ENCODE measurements around the gene KY. TPM values are rescaled to one million over a fixed set of nuclear protein-coding genes. Genes with fewer than 3 reads are reported as not detected.

The KY gene
- total RNA-seq, 1 donor from 2014 or later = 1.6 TPM

DNA sequence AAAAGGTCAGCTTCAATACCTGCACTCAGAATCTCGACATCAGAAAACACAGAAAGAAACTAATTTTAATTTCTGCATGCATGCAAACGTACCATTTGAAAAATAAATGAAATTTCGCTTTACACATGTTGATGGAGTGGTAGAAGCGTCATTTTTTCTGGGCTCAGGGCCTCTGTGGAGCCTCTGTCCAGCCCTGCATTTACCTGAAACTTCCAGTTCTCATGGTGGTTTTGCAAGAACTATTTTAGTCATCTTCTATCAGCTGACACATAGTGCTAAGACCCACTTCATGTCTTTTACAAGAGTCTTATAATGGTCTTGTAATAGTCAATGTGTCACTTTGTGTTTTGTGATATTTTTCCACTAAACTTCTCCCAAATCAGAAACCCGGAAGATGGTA is 5.3 kb downstream of the KY start:
- DNase-seq (ENCODE audit: low read depth) = no peak

GRCh38 chr3:134644731-134645514 is 5.9 kb downstream of the KY start:
- peak; percentile 95 for DNase-seq (ENCODE audit: low read depth)

- no peak for DNase-seq (ENCODE audit: low read depth)
Observed at GRCh38 chr3:134643150-134643675, 7.6 kb downstream of the KY start.

DNA sequence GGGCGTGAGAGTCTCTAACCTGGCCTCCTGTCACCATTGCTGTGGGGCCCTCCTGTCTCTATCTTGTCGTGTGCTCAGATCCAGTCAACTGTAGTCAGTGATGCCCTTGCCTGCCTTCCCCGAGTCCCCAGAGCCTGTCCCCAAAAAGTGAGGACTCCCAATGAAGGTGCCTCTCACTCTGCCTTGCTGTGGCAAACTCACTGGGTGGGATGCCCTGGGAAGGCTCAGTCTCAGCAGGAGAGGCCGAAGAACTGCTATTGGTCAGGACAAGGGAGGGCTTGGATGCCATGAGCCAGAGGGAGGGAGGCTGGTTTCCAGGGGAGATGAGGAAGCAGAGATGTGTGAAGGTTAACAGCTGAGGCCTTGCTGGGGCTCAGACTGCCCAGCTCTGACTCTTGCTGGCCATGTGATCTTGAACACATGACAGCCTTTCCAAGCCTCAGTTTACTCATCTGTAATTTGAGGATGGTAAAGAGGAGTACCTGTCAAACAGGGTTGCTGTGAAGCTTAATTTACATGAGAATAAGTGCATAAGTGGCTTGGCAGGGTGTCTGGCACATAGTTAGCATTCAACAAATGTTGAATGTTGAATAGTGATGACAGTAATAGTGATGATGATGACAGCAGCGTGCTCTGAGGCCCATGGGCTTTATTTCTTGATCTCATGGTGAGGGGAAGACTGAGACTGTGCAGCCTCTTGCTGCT is 8.2 kb downstream of the KY start:
- DNase-seq (ENCODE audit: low read depth) = no peak

GRCh38 chr3:134641671-134642300 is 9.0 kb downstream of the KY start:
- DNase-seq (ENCODE audit: low read depth) = no peak

DNA sequence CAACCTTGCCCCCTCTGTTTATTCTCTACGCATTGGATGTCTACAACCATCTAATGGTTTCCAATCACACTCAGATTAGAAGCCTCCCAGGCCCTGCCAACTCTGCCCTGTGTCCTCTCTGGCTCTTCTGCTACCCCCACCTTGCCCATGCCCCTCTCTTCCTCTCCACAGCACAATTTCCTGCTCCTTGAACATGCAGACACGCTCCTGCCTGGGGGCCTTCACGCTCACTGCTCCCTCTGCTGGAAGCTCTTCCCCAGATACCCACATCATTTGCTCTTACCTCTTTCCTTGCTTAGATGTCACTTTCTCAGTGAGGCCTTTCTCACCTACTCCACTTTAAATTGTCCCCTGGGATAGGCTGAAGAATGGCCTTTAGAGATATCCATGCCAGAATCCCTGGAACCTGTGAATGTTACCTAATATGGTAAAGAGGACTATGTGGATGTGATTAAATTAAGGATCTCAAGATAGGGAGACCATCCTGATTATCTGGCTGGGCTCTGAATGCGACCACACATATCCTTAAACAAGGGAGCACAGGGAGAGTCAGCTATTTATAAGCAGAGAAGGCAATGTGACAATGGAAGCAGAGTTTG is 9.9 kb downstream of the KY start:
- DNase-seq (ENCODE audit: low read depth) = no peak

DNA sequence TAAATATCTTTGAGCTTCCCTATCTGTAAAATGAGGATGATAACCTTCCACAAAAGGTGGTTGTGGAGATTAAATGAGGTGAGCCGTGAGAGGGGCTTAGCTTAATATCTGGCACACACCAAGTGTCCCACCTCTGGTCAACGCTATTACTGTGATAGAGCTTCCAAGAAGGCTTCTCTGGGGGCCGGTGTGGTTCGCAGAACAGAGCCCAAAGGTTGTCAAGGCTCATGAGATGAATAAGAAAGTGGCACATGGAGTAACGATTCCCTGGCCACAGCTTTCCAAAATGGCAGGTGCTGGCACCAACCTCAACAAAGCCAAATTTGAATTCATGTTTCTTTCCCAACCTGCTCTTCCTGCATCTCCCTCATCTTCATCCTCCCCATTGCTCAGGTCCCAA is 10.4 kb downstream of the KY start:
- DNase-seq (ENCODE audit: low read depth) = no peak

DNA sequence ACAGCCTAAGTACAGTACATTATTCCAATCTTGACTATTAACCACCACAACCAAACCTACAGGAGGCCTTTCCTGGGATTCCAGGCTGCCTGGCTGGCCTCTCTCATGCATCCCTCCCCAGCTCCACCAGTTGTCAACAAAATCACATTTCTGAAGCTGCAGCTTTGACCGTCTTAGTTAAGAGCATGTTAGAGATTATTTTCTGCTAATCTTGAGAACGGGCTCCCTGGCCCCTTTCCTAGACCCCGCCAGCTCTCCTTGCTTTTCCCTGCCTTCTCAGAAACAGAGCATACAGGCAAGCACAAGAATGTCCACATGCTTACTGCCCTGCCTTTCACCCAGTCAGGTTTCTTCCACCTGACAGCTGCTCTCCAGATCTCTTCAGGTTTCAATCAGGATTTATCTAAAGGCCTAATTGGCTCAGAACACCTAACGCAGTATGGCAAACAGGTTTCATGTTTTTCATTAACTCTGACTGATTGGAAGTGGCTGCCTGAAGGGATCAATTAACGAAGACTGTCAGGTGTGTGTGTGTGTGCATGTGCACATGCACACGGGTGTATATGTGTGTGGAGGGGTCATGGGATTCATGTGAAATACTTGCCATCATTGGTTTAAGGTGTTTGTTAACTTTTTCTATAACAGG is 12.3 kb downstream of the KY start:
- no peak for DNase-seq (ENCODE audit: low read depth)

- no peak for DNase-seq (ENCODE audit: low read depth)
Observed at GRCh38 chr3:134636406-134636805, 14.4 kb downstream of the KY start.

DNA sequence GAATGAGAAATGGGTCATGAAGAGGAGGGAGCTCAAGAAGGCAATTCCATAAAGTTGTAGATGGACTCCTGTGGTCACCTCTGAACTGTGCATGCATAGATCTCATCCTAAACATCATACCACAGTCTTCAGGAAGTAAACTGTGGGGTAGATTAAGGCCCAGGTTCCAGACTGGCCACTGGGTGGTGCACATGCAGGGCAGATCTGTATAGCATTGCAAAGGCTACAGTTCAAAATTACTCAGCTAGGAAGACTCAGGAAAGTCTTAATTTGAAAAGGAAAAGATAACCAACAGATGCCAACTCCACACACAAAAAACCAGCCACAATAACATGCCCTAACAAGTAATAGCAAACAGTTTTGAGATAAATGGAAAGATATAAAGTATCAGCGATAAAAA is 20.3 kb downstream of the KY start:
- DNase-seq (ENCODE audit: low read depth) = no peak

GRCh38 chr3:134628884-134629283 is 21.9 kb downstream of the KY start:
- no peak for DNase-seq (ENCODE audit: low read depth)

DNA sequence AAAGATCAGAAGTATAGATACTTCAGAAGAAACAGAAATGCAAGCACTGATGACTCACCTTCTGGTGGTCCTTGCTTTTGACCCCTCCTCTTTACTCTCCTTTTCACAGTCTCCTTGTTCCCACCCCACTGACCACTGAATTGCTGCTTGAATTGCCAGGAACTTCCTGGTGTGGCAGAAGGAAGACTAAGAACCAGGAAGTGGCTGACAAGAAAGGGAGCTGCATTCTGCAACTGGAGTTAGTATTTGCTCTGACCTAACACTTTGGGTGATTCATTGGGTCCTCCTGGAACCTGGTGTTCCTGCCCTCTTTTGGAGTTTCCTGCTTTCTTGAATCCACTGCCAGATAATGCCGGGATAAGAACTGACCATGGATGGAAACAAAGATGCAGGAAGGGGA is 23.0 kb downstream of the KY start:
- DNase-seq (ENCODE audit: low read depth) = no peak

GRCh38 chr3:134625885-134626741 is 24.7 kb downstream of the KY start:
- no peak for DNase-seq (ENCODE audit: low read depth)

DNA sequence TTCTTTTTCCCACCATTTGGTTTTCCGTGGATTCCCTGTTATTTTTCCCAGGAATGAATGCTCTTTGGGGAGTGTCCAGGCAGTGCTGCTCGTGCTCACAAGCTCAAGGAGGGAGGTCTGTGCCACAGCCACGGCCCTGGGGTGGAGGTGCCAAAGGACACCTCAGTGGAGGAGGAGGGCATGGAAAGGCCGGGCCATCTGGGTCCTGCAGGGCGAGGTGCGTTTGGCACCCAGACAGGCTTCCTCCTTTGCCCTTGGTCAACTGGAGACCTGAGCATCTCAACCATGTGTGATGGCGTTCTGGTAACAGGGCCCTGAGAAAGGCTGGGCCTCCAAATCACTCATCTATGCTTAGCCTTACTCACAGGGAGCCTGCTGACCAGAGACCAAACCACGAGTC is 25.4 kb downstream of the KY start:
- DNase-seq (ENCODE audit: low read depth) = no peak

DNA sequence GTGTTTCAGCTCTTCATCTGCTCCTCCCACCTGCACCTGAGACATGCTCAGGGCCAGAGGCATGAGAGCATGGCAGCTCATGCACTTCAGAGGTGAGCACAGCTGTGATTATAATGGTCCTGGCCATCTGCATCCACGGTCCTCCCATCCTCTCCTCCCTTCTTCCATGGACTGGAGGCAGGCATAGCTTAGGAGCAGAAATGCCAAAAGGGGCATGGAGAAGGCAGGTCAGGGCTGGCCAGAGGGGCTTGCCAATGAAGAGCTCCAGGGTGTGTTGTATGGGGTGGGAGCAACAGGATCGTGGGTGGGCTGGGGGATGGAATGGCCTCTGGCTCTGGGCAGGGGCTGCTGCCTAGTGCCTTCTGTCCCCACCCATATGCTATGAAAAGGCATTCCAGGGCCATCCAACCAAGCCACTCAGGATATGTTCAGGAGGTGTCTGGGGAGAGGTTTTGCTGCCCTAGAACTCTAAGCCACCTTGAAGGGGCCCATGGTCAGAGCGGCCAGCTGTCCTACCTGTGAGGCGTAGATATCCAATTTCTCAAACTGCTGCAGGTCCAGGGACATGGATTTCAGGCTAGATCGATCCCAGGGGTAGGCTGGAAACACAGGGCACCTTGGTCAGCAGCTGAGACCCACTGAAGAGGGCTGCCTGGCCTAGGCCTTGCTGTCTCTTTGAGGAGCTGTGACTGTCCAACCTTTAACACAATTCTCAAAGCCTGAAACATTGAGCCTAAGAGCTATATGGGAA is 26.1 kb downstream of the KY start:
- no peak for DNase-seq (ENCODE audit: low read depth)

- DNase-seq (ENCODE audit: low read depth) = no peak
Observed at GRCh38 chr3:134623615-134624245, 27.1 kb downstream of the KY start.

DNA sequence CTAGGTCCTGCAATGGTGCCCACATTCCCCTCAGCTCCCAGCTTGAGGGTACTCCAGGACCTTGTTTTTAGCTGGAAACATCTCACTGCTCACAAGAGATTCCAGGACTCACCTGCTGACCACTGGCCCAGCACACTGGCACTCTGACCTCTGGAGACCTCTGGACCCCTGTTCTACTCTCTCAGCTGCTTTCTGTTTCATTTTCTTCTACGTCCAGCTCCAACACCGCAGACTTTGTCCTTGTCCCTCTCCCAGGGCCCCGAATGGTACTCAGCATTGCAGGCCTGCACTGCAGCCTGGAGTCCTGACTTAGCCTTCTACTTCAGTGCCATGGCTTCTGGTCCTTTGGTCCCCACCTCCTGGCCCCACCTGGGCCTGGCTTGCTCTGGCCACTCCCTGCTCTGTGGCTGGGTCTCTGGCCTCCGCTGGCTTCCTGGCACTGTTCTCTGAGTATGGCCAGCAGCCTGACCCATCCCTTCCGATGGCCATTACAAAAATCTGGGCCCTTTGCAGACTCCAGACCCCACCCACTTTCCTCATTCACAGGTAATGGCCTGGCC is 27.9 kb downstream of the KY start:
- no peak for DNase-seq (ENCODE audit: low read depth)

- DNase-seq (ENCODE audit: low read depth) = no peak
Observed at GRCh38 chr3:134621854-134622253, 29.0 kb downstream of the KY start.

All from myocyte (in vitro differentiated cells).